ENCODE data around the gene FBN2. TPM values are rescaled to one million over a fixed set of nuclear protein-coding genes. Genes with fewer than 3 reads are reported as not detected.

Gene FBN2
- total RNA-seq, 1 experiment from 2014 or later, result 0.31 TPM

GRCh38 chr5:128271859-128272464 is 266.1 kb downstream of the FBN2 start:
- CTCF ChIA-PET, result no interaction called here
- H3K4me1 Mint-ChIP-seq (ENCODE audit: low read depth, unreplicated experiment), result peaks cover 7% of the 10 kb centered on the region
- intact Hi-C loops (cut with micrococcal nuclease; ENCODE audit: unreplicated experiment), result no loop called here
- peaks cover 2% of the 10 kb centered on the region for H3K9me3 Mint-ChIP-seq (ENCODE audit: low read depth, unreplicated experiment)
- no peak for TF ChIP-seq CTCF (IDR thresholded peaks at IDR 0.05; ENCODE audit: unreplicated experiment)
- peak overlapping the region; percentile 48 for H3K27ac Mint-ChIP-seq (ENCODE audit: unreplicated experiment)
- H3K36me3 Mint-ChIP-seq (ENCODE audit: insufficient read depth, unreplicated experiment), result no peaks in the 10 kb centered on the region
- no peaks in the 10 kb centered on the region for H3K27me3 Mint-ChIP-seq (ENCODE audit: unreplicated experiment)
- peak; percentile 45 for DNase-seq
- H3K4me3 Mint-ChIP-seq (ENCODE audit: low read depth, unreplicated experiment), result no peak overlapping the region
- no TSS peak for BruUV-seq (replicated peaks)

DNA sequence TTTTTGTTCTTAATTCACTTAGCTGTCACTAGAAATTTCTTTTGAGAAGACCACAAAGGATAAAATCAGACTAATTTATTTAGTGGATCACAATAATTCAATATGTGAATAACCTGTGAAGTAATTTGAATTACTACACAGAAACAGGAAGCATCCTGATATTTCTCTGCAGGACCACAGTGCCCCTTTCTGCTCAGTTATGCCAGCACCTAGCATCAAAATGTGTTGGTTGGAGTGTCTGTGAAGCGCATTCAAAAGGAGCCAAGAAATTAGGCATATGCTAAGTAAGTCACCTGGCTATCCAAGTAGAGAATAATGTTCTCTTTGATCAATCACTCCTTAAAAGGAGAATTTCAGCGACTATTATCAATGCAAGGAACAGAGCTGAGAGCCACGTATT is 267.0 kb downstream of the FBN2 start:
- no peak for TF ChIP-seq CTCF (IDR thresholded peaks at IDR 0.05; ENCODE audit: unreplicated experiment)
- CTCF ChIA-PET, result interaction anchor here (0.6 kb wide), 1 partner anchor 803 kb away, joined by 8 read pairs; no protein-coding TSS in a partner anchor
- Mint-ChIP-seq H3K27ac (ENCODE audit: unreplicated experiment) (peak overlapping the region; percentile 48), H3K27me3 (ENCODE audit: unreplicated experiment) (no peaks in the 10 kb centered on the region), H3K9me3 (ENCODE audit: low read depth, unreplicated experiment) (peaks cover 4% of the 10 kb centered on the region), H3K4me3 (ENCODE audit: low read depth, unreplicated experiment) (no peak overlapping the region), H3K36me3 (ENCODE audit: insufficient read depth, unreplicated experiment) (no peaks in the 10 kb centered on the region), H3K4me1 (ENCODE audit: low read depth, unreplicated experiment) (no peaks in the 10 kb centered on the region)
- intact Hi-C loops (cut with micrococcal nuclease; ENCODE audit: unreplicated experiment), result no loop called here
- BruUV-seq (replicated peaks), result no TSS peak
- DNase-seq, result no peak

GRCh38 chr5:128264564-128265360 is 273.3 kb downstream of the FBN2 start:
- no peak for TF ChIP-seq CTCF (IDR thresholded peaks at IDR 0.05; ENCODE audit: unreplicated experiment)
- intact Hi-C loops (cut with micrococcal nuclease; ENCODE audit: unreplicated experiment), result no loop called here
- no peak for DNase-seq
- Mint-ChIP-seq H3K4me1 (ENCODE audit: low read depth, unreplicated experiment) (no peaks in the 10 kb centered on the region), H3K9me3 (ENCODE audit: low read depth, unreplicated experiment) (peaks cover 4% of the 10 kb centered on the region), H3K4me3 (ENCODE audit: low read depth, unreplicated experiment) (no peak overlapping the region), H3K27ac (ENCODE audit: unreplicated experiment) (no peak overlapping the region), H3K27me3 (ENCODE audit: unreplicated experiment) (no peaks in the 10 kb centered on the region), H3K36me3 (ENCODE audit: insufficient read depth, unreplicated experiment) (no peaks in the 10 kb centered on the region)
- no TSS peak for BruUV-seq (replicated peaks)
- CTCF ChIA-PET, result interaction anchor here (0.5 kb wide), 1 partner anchor 14 kb away, joined by 3 read pairs; no protein-coding TSS in a partner anchor

DNA sequence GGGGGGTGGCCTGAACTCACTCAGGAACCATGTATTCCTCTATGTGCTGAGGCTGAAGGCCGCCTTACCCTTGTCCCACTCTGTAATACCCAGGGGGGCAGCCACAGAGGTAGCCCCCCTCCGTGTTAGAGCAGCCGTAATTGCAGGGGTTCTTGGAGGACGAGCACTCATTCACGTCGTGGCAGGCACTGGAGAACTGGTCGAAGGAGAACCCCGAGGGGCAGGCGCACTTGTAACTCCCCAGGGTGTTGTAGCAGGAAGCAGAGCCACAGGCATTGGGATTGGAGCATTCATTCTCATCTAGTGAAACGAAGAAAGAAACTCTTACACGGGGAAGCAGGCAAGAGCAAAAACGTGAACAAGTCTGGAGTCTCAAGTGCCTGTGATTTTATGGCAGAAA is 274.7 kb downstream of the FBN2 start:
- BruUV-seq (replicated peaks), result no TSS peak
- intact Hi-C loops (cut with micrococcal nuclease; ENCODE audit: unreplicated experiment), result no loop called here
- Mint-ChIP-seq H3K4me1 (ENCODE audit: low read depth, unreplicated experiment) (no peaks in the 10 kb centered on the region), H3K9me3 (ENCODE audit: low read depth, unreplicated experiment) (peaks cover 4% of the 10 kb centered on the region), H3K36me3 (ENCODE audit: insufficient read depth, unreplicated experiment) (no peaks in the 10 kb centered on the region), H3K27ac (ENCODE audit: unreplicated experiment) (no peak overlapping the region), H3K27me3 (ENCODE audit: unreplicated experiment) (no peaks in the 10 kb centered on the region), H3K4me3 (ENCODE audit: low read depth, unreplicated experiment) (no peak overlapping the region)
- no peak for DNase-seq
- CTCF ChIA-PET, result no interaction called here
- no peak for TF ChIP-seq CTCF (IDR thresholded peaks at IDR 0.05; ENCODE audit: unreplicated experiment)
